ENCODE results near the gene SELENOM.

The SELENOM gene

GRCh38 chr22:31093086-31093850, 14.1 kb downstream of the SELENOM start:
- H3K4me3 ChIP-seq (ENCODE audit: low read depth, low read length): no peak overlapping the region

DNA sequence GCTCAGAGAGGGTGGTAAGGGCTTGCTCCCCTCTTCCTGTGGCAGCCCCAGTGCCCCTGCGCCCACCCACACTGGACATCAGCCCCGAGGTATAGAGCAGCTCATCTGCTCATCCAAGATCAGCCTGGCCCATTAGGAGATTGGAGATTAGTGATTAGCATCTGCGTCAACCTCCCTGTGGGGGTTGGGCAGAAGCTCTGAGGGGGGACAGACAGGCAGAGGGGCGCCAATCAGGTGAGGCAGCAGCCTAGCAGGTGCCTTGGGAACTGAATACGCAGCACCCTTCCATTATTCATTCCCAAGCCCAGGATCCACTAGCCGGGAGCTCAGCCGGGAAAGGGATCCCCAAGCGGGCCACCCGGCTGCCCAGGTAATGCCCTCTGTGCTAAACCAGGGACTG, 15.2 kb downstream of the SELENOM start:
- no peak overlapping the region for H3K4me3 ChIP-seq (ENCODE audit: low read depth, low read length)

GRCh38 chr22:31091106-31091975, 16.0 kb downstream of the SELENOM start:
- H3K4me3 ChIP-seq (ENCODE audit: low read depth, low read length): no peak overlapping the region

GRCh38 chr22:31090217-31091085, 16.9 kb downstream of the SELENOM start:
- no peak overlapping the region for H3K4me3 ChIP-seq (ENCODE audit: low read depth, low read length)

GRCh38 chr22:31089160-31090100, 17.9 kb downstream of the SELENOM start:
- no peak overlapping the region for H3K4me3 ChIP-seq (ENCODE audit: low read depth, low read length)

- no peak overlapping the region for H3K4me3 ChIP-seq (ENCODE audit: low read depth, low read length)
Observed at GRCh38 chr22:31088233-31088986, 19.0 kb downstream of the SELENOM start.

GRCh38 chr22:31087744-31088215, 19.6 kb downstream of the SELENOM start:
- no peak overlapping the region for H3K4me3 ChIP-seq (ENCODE audit: low read depth, low read length)

- H3K4me3 ChIP-seq (ENCODE audit: low read depth, low read length): no peak overlapping the region
Observed at GRCh38 chr22:31086703-31087330, 20.6 kb downstream of the SELENOM start.

DNA sequence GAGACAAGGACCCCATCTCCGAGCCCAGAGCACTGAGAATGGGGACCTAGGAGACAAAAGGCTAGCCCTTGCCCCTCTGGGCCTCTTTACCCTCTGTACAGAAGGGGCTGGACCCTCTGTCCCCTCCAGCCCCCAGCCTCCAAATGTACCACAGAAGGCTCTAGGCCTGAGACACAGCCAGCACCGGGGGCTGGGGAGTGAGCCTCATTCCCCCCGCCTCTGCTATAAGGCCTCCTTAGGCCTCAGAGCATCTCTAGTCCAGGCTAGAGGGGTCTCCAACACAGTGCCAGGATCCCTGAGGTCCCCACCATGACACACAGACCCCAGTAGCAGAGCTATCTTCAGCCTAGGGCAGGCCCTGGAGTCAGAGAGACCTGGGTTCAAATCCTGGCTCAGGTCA, 21.4 kb downstream of the SELENOM start:
- no peak overlapping the region for H3K4me3 ChIP-seq (ENCODE audit: low read depth, low read length)

DNA sequence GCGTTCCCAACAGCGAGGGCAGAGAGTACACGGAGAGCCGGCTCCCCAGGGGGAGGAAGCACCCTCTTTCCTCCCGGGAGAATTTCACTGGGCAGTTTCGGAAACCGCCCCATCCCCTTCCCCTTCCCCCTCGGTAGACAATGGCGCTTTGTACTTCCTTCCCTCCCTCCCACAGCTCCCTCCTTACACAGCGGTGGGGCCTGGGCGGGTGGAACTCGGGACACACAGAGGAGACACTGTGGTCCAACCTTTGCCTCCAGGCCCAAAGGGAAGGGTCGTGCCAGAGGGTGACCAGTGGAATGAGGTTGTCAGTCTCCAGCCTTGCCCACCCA, 21.9 kb downstream of the SELENOM start:
- peak overlapping the region; percentile 55 for H3K4me3 ChIP-seq (ENCODE audit: low read depth, low read length)

- peak overlapping the region; percentile 67 for H3K4me3 ChIP-seq (ENCODE audit: low read depth, low read length)
Observed at GRCh38 chr22:31084811-31085492, 22.4 kb downstream of the SELENOM start.

DNA sequence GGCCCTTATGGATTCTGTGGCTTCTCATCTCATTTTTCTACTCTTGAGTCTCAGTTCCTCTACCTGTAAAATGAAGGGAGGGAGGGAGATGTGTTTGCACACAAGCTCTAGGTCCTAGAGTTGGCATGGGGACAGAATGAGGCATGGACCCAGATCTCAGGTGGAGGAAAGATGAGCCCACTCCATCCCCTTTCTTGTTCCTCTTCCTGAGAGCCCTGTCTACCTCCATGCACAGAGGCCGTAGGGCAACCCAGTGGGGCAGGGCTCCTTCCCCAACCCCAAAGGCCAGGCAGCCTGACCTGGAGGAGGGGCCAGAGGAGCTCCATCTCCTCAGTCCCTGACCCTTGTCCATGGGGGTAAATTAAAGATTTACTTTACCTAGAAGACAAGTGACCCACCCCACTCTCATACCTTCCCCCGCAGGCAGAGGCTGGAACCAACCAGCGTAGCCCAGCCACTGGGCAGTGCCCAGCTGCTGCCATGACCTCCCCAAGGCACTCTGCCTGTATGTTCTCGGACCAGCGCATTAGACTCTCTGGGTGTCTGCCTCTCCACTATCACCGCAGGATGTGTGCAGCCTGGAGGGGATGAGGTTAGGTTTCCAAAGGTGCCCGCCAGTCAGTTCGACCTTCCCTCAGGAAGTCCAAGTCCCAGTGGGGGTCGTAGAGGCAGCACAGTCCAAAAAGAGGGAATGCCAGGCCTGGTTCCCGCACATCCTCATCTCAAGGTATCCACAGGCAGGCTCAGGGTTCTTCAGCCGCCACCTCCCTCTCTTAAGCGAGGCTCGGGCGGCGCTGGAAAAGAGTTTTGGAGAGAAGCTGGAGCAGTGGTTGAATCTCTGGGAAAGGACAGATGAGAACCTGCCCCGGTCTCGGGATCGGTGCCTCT, 23.2 kb downstream of the SELENOM start:
- H3K4me3 ChIP-seq (ENCODE audit: low read depth, low read length): peak overlapping the region; percentile 67

DNA sequence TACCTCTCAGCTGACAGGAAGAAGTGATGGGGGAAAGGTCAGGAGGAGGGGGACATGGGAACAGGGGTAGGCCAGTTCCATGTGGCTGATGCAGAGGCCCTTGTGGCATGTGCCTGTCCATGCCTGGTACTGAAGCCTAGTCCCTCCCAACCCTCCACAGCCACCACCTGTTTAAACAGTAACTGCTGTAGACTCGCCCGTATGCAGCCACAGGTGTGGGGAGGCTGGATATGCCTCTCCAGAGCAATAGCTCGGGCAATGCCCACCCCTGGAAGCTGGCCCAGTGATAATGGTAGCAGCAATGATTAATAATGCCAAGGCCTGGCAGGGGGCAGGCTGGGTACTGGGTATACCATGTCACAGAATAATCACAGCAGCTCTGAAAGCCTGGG, 24.0 kb downstream of the SELENOM start:
- H3K4me3 ChIP-seq (ENCODE audit: low read depth, low read length): no peak overlapping the region

- no peak overlapping the region for H3K4me3 ChIP-seq (ENCODE audit: low read depth, low read length)
Observed at GRCh38 chr22:31082606-31083376, 24.6 kb downstream of the SELENOM start.

DNA sequence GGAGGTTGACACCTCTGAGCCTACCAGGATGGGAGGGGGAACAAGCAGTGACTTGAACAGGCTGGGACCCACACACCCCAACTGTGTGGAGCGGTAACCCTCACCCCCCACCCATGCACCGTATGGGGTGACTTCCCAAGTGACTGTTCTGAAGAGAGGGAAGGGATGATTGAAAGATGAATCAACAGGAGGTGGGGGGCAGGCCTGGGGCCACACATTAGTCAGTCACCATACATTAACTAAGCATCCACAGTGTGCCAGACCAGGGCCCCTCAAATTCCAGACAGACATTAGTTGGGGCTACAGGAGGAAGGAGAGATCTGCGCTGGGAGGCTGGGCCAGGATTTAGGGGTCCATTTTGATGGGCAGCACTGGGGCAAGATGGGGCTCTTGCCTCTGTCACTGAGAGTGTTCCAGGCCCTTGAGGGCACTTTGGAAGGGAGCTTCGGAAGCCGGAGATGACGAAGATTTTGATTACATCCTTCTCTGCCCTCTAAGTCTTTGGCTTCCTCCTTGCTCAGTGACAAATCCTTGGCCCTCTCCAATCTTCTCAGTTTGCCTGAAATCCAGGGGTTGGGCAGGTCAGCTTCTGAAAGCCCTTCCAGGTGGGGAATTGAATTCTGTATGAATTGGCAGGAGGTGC, 25.3 kb downstream of the SELENOM start:
- H3K4me3 ChIP-seq (ENCODE audit: low read depth, low read length): no peak overlapping the region
